Thyroid gland (tissue), 4 donors: Measurements from ENCODE around the gene UTS2. TPM values are rescaled to one million over a fixed set of nuclear protein-coding genes. Genes with fewer than 3 reads are reported as not detected.

Experiments used
- DNase-seq, 2 donors: peaks; one replicate each; pipeline ENCODE4 v3.0.0-alpha.2; 2019
- H3K27ac ChIP-seq, 3 donors: fragments of 200-600 bp; sonication (generic); 1 replicate in 2 of 3; 2 replicates in 1 of 3; pipeline ENCODE4 v1.5.1; 2016 to 2019; ENCODE audit warnings: mild to moderate bottlenecking in 1 of 3, moderate library complexity in 1 of 3
- H3K27me3 ChIP-seq: fragments of 200-600 bp; sonication (generic); one replicate; pipeline ENCODE4 v1.5.1; 2019
- H3K36me3 ChIP-seq, 2 donors: fragments of 200-600 bp; sonication (generic); one replicate each; pipeline ENCODE4 v1.5.1; 2016 to 2019
- H3K4me1 ChIP-seq, 2 donors: fragments of 200-600 bp; sonication (generic); one replicate each; pipeline ENCODE4 v1.5.1; 2017 to 2019
- H3K4me3 ChIP-seq, 3 donors: fragments of 200-600 bp; sonication (generic); replicated peaks in 1 of 3; 1 replicate in 2 of 3; 2 replicates in 1 of 3; pipeline ENCODE4 v1.5.1; 2016; ENCODE audit warnings: mild to moderate bottlenecking in 1 of 3
- H3K9me3 ChIP-seq: fragments of 200-600 bp; sonication (generic); one replicate; pipeline ENCODE4 v1.5.1; 2017
- CTCF ChIP-seq, 6 experiments: fragments of 200-600 bp in 3 of 6; fragments of 450-650 bp in 3 of 6; sonication (generic) in 3 of 6; IDR thresholded peaks; one replicate each; pipeline ENCODE4 v1.5.1; 2016 to 2019; ENCODE audit warnings: antibody characterized with exemption in 6 of 6, mild to moderate bottlenecking in 2 of 6, inconsistent platforms in 1 of 6, moderate library complexity in 1 of 6
- POLR2A ChIP-seq, 2 donors: fragments of 450-650 bp; IDR thresholded peaks; one replicate each; pipeline ENCODE4 v1.6.1; 2017; ENCODE audit warnings: antibody characterized with exemption in 2 of 2, mild to moderate bottlenecking in 2 of 2, moderate library complexity in 1 of 2
- WGBS, 2 donors: methylation state at CpG; one replicate each; pipeline ENCODE4 v1.1.5; 2017; 5-methylcytosine and 5-hydroxymethylcytosine counted together
- intact Hi-C: fragments of 100-400 bp; cut with DNase I; formaldehyde crosslinking; loops from one replicate; pipeline ENCODE4 v1.15.1; 2023
- total RNA-seq, 4 donors: library from RNA; depleted of rRNA; stranded (reverse); fragments of >200 nt; gene quantifications; one replicate each; pipeline ENCODE4 v1.2.3, GENCODE V29; 2016

The UTS2 gene
- total RNA-seq, 4 donors from 2014 or later: not detected

GRCh38 chr1:7869136-7869920 is 16.5 kb upstream of the UTS2 start:
- Histone ChIP-seq H3K36me3 (no peaks in the 10 kb centered on the region), H3K4me3 (no peak overlapping the region), H3K4me1 (no peaks in the 10 kb centered on the region), H3K9me3 (no peaks in the 10 kb centered on the region), H3K27ac (no peak overlapping the region), H3K27me3 (no peaks in the 10 kb centered on the region)
- intact Hi-C loops: no loop called here
- no peak for DNase-seq
- 87 to 91% methylated on average over 13 to 16 of the region's 16 CpGs for WGBS, 2 donors
- TF ChIP-seq POLR2A (IDR thresholded peaks at IDR 0.05) (no peak), CTCF (IDR thresholded peaks at IDR 0.05) (no peak)

- TF ChIP-seq POLR2A (IDR thresholded peaks at IDR 0.05) (no peak), CTCF (IDR thresholded peaks at IDR 0.05) (no peak)
- DNase-seq: no peak
Measured at GRCh38 chr1:7868070-7868780, 15.4 kb upstream of the UTS2 start.

GRCh38 chr1:7865978-7866377 is 13.1 kb upstream of the UTS2 start:
- no peak overlapping the region for H3K4me3 ChIP-seq
- DNase-seq: no peak
- no peaks in the 10 kb centered on the region for H3K4me1 ChIP-seq
- intact Hi-C loops: no loop called here
- H3K9me3 ChIP-seq: no peaks in the 10 kb centered on the region
- H3K36me3 ChIP-seq: no peaks in the 10 kb centered on the region
- 82 to 93% methylated on average over 14 to 16 of the region's 16 CpGs for WGBS, 2 donors
- TF ChIP-seq POLR2A (IDR thresholded peaks at IDR 0.05) (no peak), CTCF (IDR thresholded peaks at IDR 0.05) (no peak)
- no peak overlapping the region for H3K27ac ChIP-seq
- H3K27me3 ChIP-seq: no peaks in the 10 kb centered on the region

More at GRCh38 chr1:7868070-7868780, 15.4 kb upstream of the UTS2 start:
- Histone ChIP-seq H3K9me3 (no peaks in the 10 kb centered on the region), H3K36me3 (no peaks in the 10 kb centered on the region), H3K27me3 (no peaks in the 10 kb centered on the region), H3K27ac (no peak overlapping the region), H3K4me3 (no peak overlapping the region), H3K4me1 (no peaks in the 10 kb centered on the region)
- 75 to 93% methylated on average over 10 of the region's 10 CpGs for WGBS, 2 donors
- intact Hi-C loops: no loop called here

GRCh38 chr1:7863756-7864328 is 11.0 kb upstream of the UTS2 start:
- no peaks in the 10 kb centered on the region for H3K36me3 ChIP-seq
- TF ChIP-seq CTCF (IDR thresholded peaks at IDR 0.05) (no peak), POLR2A (IDR thresholded peaks at IDR 0.05) (no peak)
- WGBS, 2 donors: 69 to 83% methylated on average over 17 of the region's 17 CpGs
- no peaks in the 10 kb centered on the region for H3K4me1 ChIP-seq
- H3K4me3 ChIP-seq: no peak overlapping the region
- H3K27me3 ChIP-seq: no peaks in the 10 kb centered on the region
- intact Hi-C loops: no loop called here
- H3K27ac ChIP-seq: no peak overlapping the region
- H3K9me3 ChIP-seq: no peaks in the 10 kb centered on the region
- no peak for DNase-seq
